ENCODE measurements around the gene ZNF79. TPM values are rescaled to one million over a fixed set of nuclear protein-coding genes. Genes with fewer than 3 reads are reported as not detected.
A peak's percentile ranks its signal among the peaks of the same experiment; 100 is the strongest.

Gene ZNF79
- total and polyA plus RNA-seq, 4 donors = 1.0 to 10.3 (median 4.7) TPM

GRCh38 chr9:127396253-127396807 is 27.9 kb upstream of the ZNF79 start:
- 4 to 12% methylated on average over 27 of the region's 27 CpGs for WGBS, 2 donors
- H3K27ac ChIP-seq (ENCODE audit: low read depth in 1 of 2, low read length in 2 of 2) = no peak overlapping the region
- intact Hi-C loops (cut with DNase I) = loop anchor here in 1 of 2 donors (5.0 kb wide), 1 partner anchor 84 kb away; no protein-coding TSS in a partner anchor
- peak overlapping the region in 1 of 2 donors; percentile 8 for H3K4me3 ChIP-seq (ENCODE audit: low read length in 2 of 2)
- H3K9me3 ChIP-seq (ENCODE audit: control insufficient read depth, low read length) = no peaks in the 10 kb centered on the region
- ATAC-seq (ENCODE audit: low FRiP score) (no peak), DNase-seq (no peak)
- H3K36me3 ChIP-seq (ENCODE audit: control insufficient read depth in 1 of 2, insufficient read depth in 2 of 2, low read length in 1 of 2) = no peaks in the 10 kb centered on the region
- H3K4me1 ChIP-seq (ENCODE audit: control insufficient read depth in 1 of 2, insufficient read depth in 2 of 2, low read length in 2 of 2) = no peaks in the 10 kb centered on the region
- no peaks in the 10 kb centered on the region for H3K27me3 ChIP-seq (ENCODE audit: control insufficient read depth in 1 of 2, insufficient read depth in 2 of 2, low read length in 1 of 2)

- H3K27me3 ChIP-seq (ENCODE audit: control insufficient read depth in 1 of 2, insufficient read depth in 2 of 2, low read length in 1 of 2) = no peaks in the 10 kb centered on the region
- peak within 1 kb of the TSS; percentile 58 to 66 for H3K4me3 ChIP-seq (ENCODE audit: low read length in 2 of 2)
- no peaks in the 10 kb centered on the region for H3K4me1 ChIP-seq (ENCODE audit: control insufficient read depth in 1 of 2, insufficient read depth in 2 of 2, low read length in 2 of 2)
- H3K9me3 ChIP-seq (ENCODE audit: control insufficient read depth, low read length) = no peaks in the 10 kb centered on the region
- intact Hi-C loops (cut with DNase I) = loop anchor here in 1 of 2 donors (5.0 kb wide), 1 partner anchor 85 kb away; no protein-coding TSS in a partner anchor
- WGBS, 2 donors = 0 to 1% methylated on average over 62 to 87 of the region's 87 CpGs
- ATAC-seq (ENCODE audit: low FRiP score) (peak; percentile 98), DNase-seq (peak; percentile 99)
- H3K27ac ChIP-seq (ENCODE audit: low read depth in 1 of 2, low read length in 2 of 2) = peak within 1 kb of the TSS; percentile 5 to 58
- H3K36me3 ChIP-seq (ENCODE audit: control insufficient read depth in 1 of 2, insufficient read depth in 2 of 2, low read length in 1 of 2) = no peaks in the 10 kb centered on the region
Measured at GRCh38 chr9:127396808-127397645, 27.2 kb upstream of the ZNF79 start, which contains the start of gene SLC2A8. Gene SLC2A8 (plus strand): TSS chr9:127397169. CDS start chr9:127397231, 62 bp downstream.

- H3K27ac ChIP-seq (ENCODE audit: low read depth in 1 of 2, low read length in 2 of 2) = no peak overlapping the region
- H3K27me3 ChIP-seq (ENCODE audit: control insufficient read depth in 1 of 2, insufficient read depth in 2 of 2, low read length in 1 of 2) = no peaks in the 10 kb centered on the region
- DNase-seq (peak; percentile 67 to 86), ATAC-seq (ENCODE audit: low FRiP score) (no peak)
- 1% methylated on average over 46 to 55 of the region's 55 CpGs for WGBS, 2 donors
- H3K4me1 ChIP-seq (ENCODE audit: control insufficient read depth in 1 of 2, insufficient read depth in 2 of 2, low read length in 2 of 2) = no peaks in the 10 kb centered on the region
- intact Hi-C loops (cut with DNase I) = loop anchor here (2.0 to 5.0 kb wide), 3 partner anchors 85 to 185 kb away; no protein-coding TSS in a partner anchor
- no peaks in the 10 kb centered on the region for H3K36me3 ChIP-seq (ENCODE audit: control insufficient read depth in 1 of 2, insufficient read depth in 2 of 2, low read length in 1 of 2)
- no peaks in the 10 kb centered on the region for H3K9me3 ChIP-seq (ENCODE audit: control insufficient read depth, low read length)
- H3K4me3 ChIP-seq (ENCODE audit: low read length in 2 of 2) = peak overlapping the region; percentile 58 to 66
Measured at GRCh38 chr9:127397646-127398274, 26.4 kb upstream of the ZNF79 start.

- peak overlapping the region in 1 of 2 donors; percentile 58 for H3K4me3 ChIP-seq (ENCODE audit: low read length in 2 of 2)
- no peak for ATAC-seq (ENCODE audit: low FRiP score)
- H3K27ac ChIP-seq (ENCODE audit: low read depth in 1 of 2, low read length in 2 of 2) = no peak overlapping the region
- DNase-seq = no peak
- H3K4me1 ChIP-seq (ENCODE audit: control insufficient read depth in 1 of 2, insufficient read depth in 2 of 2, low read length in 2 of 2) = no peaks in the 10 kb centered on the region
- 53% methylated on average over 5 of the region's 5 CpGs for WGBS, 2 donors
- no peaks in the 10 kb centered on the region for H3K9me3 ChIP-seq (ENCODE audit: control insufficient read depth, low read length)
- no peaks in the 10 kb centered on the region for H3K27me3 ChIP-seq (ENCODE audit: control insufficient read depth in 1 of 2, insufficient read depth in 2 of 2, low read length in 1 of 2)
- H3K36me3 ChIP-seq (ENCODE audit: control insufficient read depth in 1 of 2, insufficient read depth in 2 of 2, low read length in 1 of 2) = no peaks in the 10 kb centered on the region
- intact Hi-C loops (cut with DNase I) = loop anchor here (2.0 to 5.0 kb wide), 3 partner anchors 86 to 185 kb away; no protein-coding TSS in a partner anchor
Measured at GRCh38 chr9:127398275-127398647, 25.9 kb upstream of the ZNF79 start.

GRCh38 chr9:127398715-127399400 is 25.3 kb upstream of the ZNF79 start:
- 86 to 87% methylated on average over 13 of the region's 13 CpGs for WGBS, 2 donors
- intact Hi-C loops (cut with DNase I) = loop anchor here (2.0 to 5.0 kb wide), 3 partner anchors 87 to 186 kb away; no protein-coding TSS in a partner anchor
- no peak overlapping the region for H3K27ac ChIP-seq (ENCODE audit: low read depth in 1 of 2, low read length in 2 of 2)
- H3K4me3 ChIP-seq (ENCODE audit: low read length in 2 of 2) = no peak overlapping the region
- no peak for ATAC-seq (ENCODE audit: low FRiP score)
- H3K36me3 ChIP-seq (ENCODE audit: control insufficient read depth in 1 of 2, insufficient read depth in 2 of 2, low read length in 1 of 2) = no peaks in the 10 kb centered on the region
- DNase-seq = no peak
- no peaks in the 10 kb centered on the region for H3K27me3 ChIP-seq (ENCODE audit: control insufficient read depth in 1 of 2, insufficient read depth in 2 of 2, low read length in 1 of 2)
- H3K9me3 ChIP-seq (ENCODE audit: control insufficient read depth, low read length) = no peaks in the 10 kb centered on the region
- no peaks in the 10 kb centered on the region for H3K4me1 ChIP-seq (ENCODE audit: control insufficient read depth in 1 of 2, insufficient read depth in 2 of 2, low read length in 2 of 2)

GRCh38 chr9:127399736-127400269 is 24.4 kb upstream of the ZNF79 start:
- H3K4me3 ChIP-seq (ENCODE audit: low read length in 2 of 2) = no peak overlapping the region
- DNase-seq (no peak), ATAC-seq (ENCODE audit: low FRiP score) (no peak)
- 95 to 96% methylated on average over 14 of the region's 14 CpGs for WGBS, 2 donors
- no peaks in the 10 kb centered on the region for H3K9me3 ChIP-seq (ENCODE audit: control insufficient read depth, low read length)
- intact Hi-C loops (cut with DNase I) = loop anchor here (2.0 to 5.0 kb wide), 3 partner anchors 88 to 187 kb away; no protein-coding TSS in a partner anchor
- peaks cover 0 to 2% of the 10 kb centered on the region in 2 donors for H3K36me3 ChIP-seq (ENCODE audit: control insufficient read depth in 1 of 2, insufficient read depth in 2 of 2, low read length in 1 of 2)
- no peaks in the 10 kb centered on the region for H3K27me3 ChIP-seq (ENCODE audit: control insufficient read depth in 1 of 2, insufficient read depth in 2 of 2, low read length in 1 of 2)
- no peaks in the 10 kb centered on the region for H3K4me1 ChIP-seq (ENCODE audit: control insufficient read depth in 1 of 2, insufficient read depth in 2 of 2, low read length in 2 of 2)
- H3K27ac ChIP-seq (ENCODE audit: low read depth in 1 of 2, low read length in 2 of 2) = no peak overlapping the region

- DNase-seq = no peak
- Histone ChIP-seq H3K27ac (ENCODE audit: low read depth in 1 of 2, low read length in 2 of 2) (no peak overlapping the region), H3K9me3 (ENCODE audit: control insufficient read depth, low read length) (no peaks in the 10 kb centered on the region), H3K4me3 (ENCODE audit: low read length in 2 of 2) (no peak overlapping the region), H3K4me1 (ENCODE audit: control insufficient read depth in 1 of 2, insufficient read depth in 2 of 2, low read length in 2 of 2) (no peaks in the 10 kb centered on the region), H3K27me3 (ENCODE audit: control insufficient read depth in 1 of 2, insufficient read depth in 2 of 2, low read length in 1 of 2) (no peaks in the 10 kb centered on the region), H3K36me3 (ENCODE audit: control insufficient read depth in 1 of 2, insufficient read depth in 2 of 2, low read length in 1 of 2) (peaks cover 0 to 2% of the 10 kb centered on the region in 2 donors)
- WGBS, 2 donors = 83 to 90% methylated on average over 18 of the region's 18 CpGs
- intact Hi-C loops (cut with DNase I) = no loop called here
- ATAC-seq (ENCODE audit: low FRiP score) = peak; percentile 4
Measured at GRCh38 chr9:127402401-127403090, 21.6 kb upstream of the ZNF79 start.
